A673 (cell line): ENCODE measurements around the gene SEC31A. TPM values are rescaled to one million over a fixed set of nuclear protein-coding genes. Genes with fewer than 3 reads are reported as not detected.

Source experiments
- Bru-seq: library from RNA; stranded (reverse); fragments of 400-500 nt; gene quantifications from one replicate; lab custom pipeline; 2021; lab: Mats Ljungman, UMichigan
- BruChase-seq, 2 experiments: library from RNA; stranded (reverse); fragments of 400-500 nt; gene quantifications; one replicate each; lab custom pipeline; 2021; lab: Mats Ljungman, UMichigan
- BruUV-seq: library from RNA; stranded (reverse); fragments of 400-500 nt; replicated peaks from 2 replicates; lab custom pipeline; 2021; lab: Mats Ljungman, UMichigan
- CTCF ChIA-PET: fragments of 300-600 bp; sonication (Branson Sonifier 250); formaldehyde crosslinking; loops from one replicate; lab custom pipeline; 2022; ENCODE audit warnings: antibody characterized with exemption; lab: Charles Lee
- POLR2A ChIA-PET: fragments of 300-600 bp; sonication (Branson Sonifier 250); formaldehyde crosslinking; loops from one replicate; lab custom pipeline; 2022; ENCODE audit warnings: antibody characterized with exemption; ENCODE audit not compliant: low non-redundant PET; lab: Charles Lee
- DNase-seq: peaks from one replicate; pipeline ENCODE4 v3.0.0-alpha.2; 2015; ENCODE audit warnings: low spot score
- H3K27ac ChIP-seq: fragments of 200-600 bp; sonication (generic); 2 replicates; pipeline ENCODE4 v1.5.1; 2016; ENCODE audit warnings: mixed run types, low read depth, mild to moderate bottlenecking, mixed read lengths, antibody characterized with exemption, low read length; ENCODE audit not compliant: poor library complexity, severe bottlenecking
- H3K27me3 ChIP-seq: fragments of 200-600 bp; sonication (generic); replicated peaks from 2 replicates; pipeline ENCODE4 v1.6.1; 2017; ENCODE audit warnings: mixed run types, low read depth, mild to moderate bottlenecking, mixed read lengths, antibody characterized with exemption, low read length; ENCODE audit not compliant: insufficient read depth, poor library complexity
- H3K36me3 ChIP-seq: fragments of 200-600 bp; sonication (generic); 2 replicates; pipeline ENCODE4 v1.6.1; 2016; ENCODE audit warnings: mixed run types, mild to moderate bottlenecking, mixed read lengths, antibody characterized with exemption, low read length; ENCODE audit not compliant: insufficient read depth, poor library complexity, severe bottlenecking
- H3K4me1 ChIP-seq: fragments of 200-600 bp; sonication (generic); 2 replicates; pipeline ENCODE4 v1.6.1; 2017; ENCODE audit warnings: mixed run types, mild to moderate bottlenecking, mixed read lengths, antibody characterized with exemption, low read length; ENCODE audit not compliant: insufficient read depth, poor library complexity, severe bottlenecking
- H3K4me3 ChIP-seq: fragments of 200-600 bp; sonication (generic); 2 replicates; pipeline ENCODE4 v1.5.1; 2016; ENCODE audit warnings: low read depth, mixed run types, mild to moderate bottlenecking, mixed read lengths, low read length; ENCODE audit not compliant: poor library complexity, severe bottlenecking
- H3K9me3 ChIP-seq: fragments of 200-600 bp; sonication (generic); 2 replicates; pipeline ENCODE4 v1.6.1; 2016; ENCODE audit warnings: mixed run types, low read depth, mild to moderate bottlenecking, mixed read lengths, antibody characterized with exemption, low read length; ENCODE audit not compliant: poor library complexity, severe bottlenecking
- EZH2 ChIP-seq: fragments of 200-600 bp; sonication (generic); IDR thresholded peaks from 2 replicates; pipeline ENCODE4 v1.6.1; 2017; ENCODE audit warnings: borderline replicate concordance, low read depth, mild to moderate bottlenecking, mixed read lengths, antibody characterized with exemption, low read length; ENCODE audit not compliant: poor library complexity, severe bottlenecking
- intact Hi-C: fragments of 100-400 bp; cut with micrococcal nuclease; formaldehyde crosslinking; loops from one replicate; pipeline ENCODE4 v1.10.0; 2022; ENCODE audit not compliant: unreplicated experiment
- long read RNA-seq: library from polyadenylated mRNA; stranded (forward); transcript quantifications from one replicate; pipeline ENCODE4 v2.0.0, GENCODE V29; 2022
- total RNA-seq: library from RNA; stranded (reverse); gene quantifications from 2 replicates; pipeline ENCODE4 v1.2.3, GENCODE V29; 2021
- TF ChIP-seq, protein P1 (sequence below): fragments of 300-800, 200-600 bp; sonication (generic); conservative IDR thresholded peaks from 2 replicates; pipeline ENCODE4 v1.5.1; 2017; ENCODE audit warnings: low read depth, mild to moderate bottlenecking, antibody characterized with exemption, low read length, moderate library complexity, mixed read lengths

The SEC31A gene, protein sequence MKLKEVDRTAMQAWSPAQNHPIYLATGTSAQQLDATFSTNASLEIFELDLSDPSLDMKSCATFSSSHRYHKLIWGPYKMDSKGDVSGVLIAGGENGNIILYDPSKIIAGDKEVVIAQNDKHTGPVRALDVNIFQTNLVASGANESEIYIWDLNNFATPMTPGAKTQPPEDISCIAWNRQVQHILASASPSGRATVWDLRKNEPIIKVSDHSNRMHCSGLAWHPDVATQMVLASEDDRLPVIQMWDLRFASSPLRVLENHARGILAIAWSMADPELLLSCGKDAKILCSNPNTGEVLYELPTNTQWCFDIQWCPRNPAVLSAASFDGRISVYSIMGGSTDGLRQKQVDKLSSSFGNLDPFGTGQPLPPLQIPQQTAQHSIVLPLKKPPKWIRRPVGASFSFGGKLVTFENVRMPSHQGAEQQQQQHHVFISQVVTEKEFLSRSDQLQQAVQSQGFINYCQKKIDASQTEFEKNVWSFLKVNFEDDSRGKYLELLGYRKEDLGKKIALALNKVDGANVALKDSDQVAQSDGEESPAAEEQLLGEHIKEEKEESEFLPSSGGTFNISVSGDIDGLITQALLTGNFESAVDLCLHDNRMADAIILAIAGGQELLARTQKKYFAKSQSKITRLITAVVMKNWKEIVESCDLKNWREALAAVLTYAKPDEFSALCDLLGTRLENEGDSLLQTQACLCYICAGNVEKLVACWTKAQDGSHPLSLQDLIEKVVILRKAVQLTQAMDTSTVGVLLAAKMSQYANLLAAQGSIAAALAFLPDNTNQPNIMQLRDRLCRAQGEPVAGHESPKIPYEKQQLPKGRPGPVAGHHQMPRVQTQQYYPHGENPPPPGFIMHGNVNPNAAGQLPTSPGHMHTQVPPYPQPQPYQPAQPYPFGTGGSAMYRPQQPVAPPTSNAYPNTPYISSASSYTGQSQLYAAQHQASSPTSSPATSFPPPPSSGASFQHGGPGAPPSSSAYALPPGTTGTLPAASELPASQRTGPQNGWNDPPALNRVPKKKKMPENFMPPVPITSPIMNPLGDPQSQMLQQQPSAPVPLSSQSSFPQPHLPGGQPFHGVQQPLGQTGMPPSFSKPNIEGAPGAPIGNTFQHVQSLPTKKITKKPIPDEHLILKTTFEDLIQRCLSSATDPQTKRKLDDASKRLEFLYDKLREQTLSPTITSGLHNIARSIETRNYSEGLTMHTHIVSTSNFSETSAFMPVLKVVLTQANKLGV
- total RNA-seq (96.9 and 98.2 TPM in 2 replicates), Bru-seq, nascent RNA (percentile 82 among the genes with signal in this experiment), BruChase-seq, experiment 1, labeled RNA remaining after a 2-hour chase (percentile 81 among the genes with signal in this experiment), BruChase-seq, experiment 2, labeled RNA remaining after a 6-hour chase (percentile 86 among the genes with signal in this experiment)
- long read RNA-seq, full-length matches to known transcripts, result 93 of 173 reads
- long read RNA-seq, partial matches to known transcripts, result 14 of 173 reads
- long read RNA-seq, other reads (novel, unspliced or antisense), result 66 of 173 reads

DNA sequence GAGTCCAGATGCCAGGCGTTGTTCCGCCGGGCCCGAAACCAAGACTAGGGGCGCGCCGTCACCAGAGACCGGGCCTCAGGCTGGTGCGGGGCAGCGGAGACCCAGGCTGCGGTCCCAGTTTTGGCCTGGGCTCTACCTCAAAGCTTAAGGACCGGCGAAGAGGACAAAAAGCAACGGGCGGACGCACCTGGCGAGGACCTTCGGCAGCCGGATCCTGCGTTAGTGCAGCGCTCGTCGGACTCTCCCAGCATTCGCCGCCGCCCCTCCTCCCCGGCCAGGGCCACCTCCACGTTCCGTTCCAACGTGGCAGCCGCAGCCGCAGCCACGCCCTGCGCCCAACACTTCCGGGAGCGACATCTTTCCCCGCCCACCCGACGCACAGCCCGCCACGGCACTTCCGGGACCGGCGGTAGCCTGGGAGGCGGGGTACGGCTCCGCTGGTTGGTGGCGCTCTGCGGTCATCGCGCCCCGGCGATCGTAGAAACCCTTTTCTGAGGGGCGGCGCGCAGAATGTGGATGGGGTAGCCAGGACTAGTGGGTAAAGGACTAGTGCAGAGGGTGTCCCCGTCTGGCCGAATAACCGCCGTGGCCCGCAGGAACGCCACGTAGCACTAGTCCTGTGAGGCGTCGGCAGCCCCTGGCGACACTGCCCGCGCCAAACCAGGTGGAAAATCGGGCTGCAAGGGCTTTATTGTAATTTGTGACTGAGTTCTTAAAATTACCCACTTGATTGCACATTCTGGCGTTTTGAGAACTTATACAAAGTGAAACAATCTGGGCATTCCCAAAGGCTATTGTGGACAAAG lies at the start of gene SEC31A:
TSS of gene SEC31A (minus strand) at position 253 of the 806 bp plus-strand sequence. CDS start 9,217 bp downstream, outside the sequence.
- no peaks in the 10 kb centered on the region for H3K9me3 ChIP-seq
- intact Hi-C loops, result no loop called here
- peak within 1 kb of the TSS; percentile 82 for H3K4me3 ChIP-seq
- peaks cover 22% of the 10 kb centered on the region for H3K36me3 ChIP-seq
- CTCF ChIA-PET, result interaction anchor here (0.5 kb wide), 1 partner anchor 428 kb away, joined by 6 read pairs; no protein-coding TSS in a partner anchor
- POLR2A ChIA-PET, result no interaction called here
- no peaks in the 10 kb centered on the region for H3K4me1 ChIP-seq
- H3K27me3 ChIP-seq, result no peaks in the 10 kb centered on the region
- DNase-seq, result peak; percentile 91
- BruUV-seq, result no TSS peak
- H3K27ac ChIP-seq, result peak within 1 kb of the TSS; percentile 88
- TF ChIP-seq, protein P1, sequence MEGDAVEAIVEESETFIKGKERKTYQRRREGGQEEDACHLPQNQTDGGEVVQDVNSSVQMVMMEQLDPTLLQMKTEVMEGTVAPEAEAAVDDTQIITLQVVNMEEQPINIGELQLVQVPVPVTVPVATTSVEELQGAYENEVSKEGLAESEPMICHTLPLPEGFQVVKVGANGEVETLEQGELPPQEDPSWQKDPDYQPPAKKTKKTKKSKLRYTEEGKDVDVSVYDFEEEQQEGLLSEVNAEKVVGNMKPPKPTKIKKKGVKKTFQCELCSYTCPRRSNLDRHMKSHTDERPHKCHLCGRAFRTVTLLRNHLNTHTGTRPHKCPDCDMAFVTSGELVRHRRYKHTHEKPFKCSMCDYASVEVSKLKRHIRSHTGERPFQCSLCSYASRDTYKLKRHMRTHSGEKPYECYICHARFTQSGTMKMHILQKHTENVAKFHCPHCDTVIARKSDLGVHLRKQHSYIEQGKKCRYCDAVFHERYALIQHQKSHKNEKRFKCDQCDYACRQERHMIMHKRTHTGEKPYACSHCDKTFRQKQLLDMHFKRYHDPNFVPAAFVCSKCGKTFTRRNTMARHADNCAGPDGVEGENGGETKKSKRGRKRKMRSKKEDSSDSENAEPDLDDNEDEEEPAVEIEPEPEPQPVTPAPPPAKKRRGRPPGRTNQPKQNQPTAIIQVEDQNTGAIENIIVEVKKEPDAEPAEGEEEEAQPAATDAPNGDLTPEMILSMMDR, result no peak
- no peak for TF ChIP-seq EZH2

DNA sequence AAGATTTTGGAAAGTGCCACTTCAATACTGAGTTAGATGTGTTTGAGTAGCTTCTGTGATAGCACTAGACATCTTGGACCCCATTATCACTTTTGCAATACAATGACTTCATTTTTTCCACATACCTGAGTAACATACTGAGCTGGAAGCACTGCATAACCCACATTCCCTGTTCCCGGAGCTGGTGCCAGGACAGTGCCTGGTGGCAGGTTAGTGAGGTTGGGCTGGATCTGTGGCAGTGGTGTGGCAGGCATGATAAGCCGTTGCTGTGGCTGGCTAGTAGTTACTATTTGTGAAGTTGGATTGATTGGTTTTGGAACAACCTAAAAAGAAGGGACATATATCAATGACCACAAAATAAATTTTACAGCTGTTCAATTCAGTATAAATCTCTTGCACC lies 48.5 kb upstream of the SEC31A start:
- Histone ChIP-seq H3K36me3 (peaks cover 10% of the 10 kb centered on the region), H3K4me1 (no peaks in the 10 kb centered on the region), H3K4me3 (no peak overlapping the region), H3K27me3 (no peaks in the 10 kb centered on the region), H3K9me3 (no peaks in the 10 kb centered on the region), H3K27ac (no peak overlapping the region)
- intact Hi-C loops, result no loop called here
- no TSS peak for BruUV-seq
- POLR2A ChIA-PET, result no interaction called here
- CTCF ChIA-PET, result no interaction called here
- DNase-seq, result no peak
- TF ChIP-seq, protein P1, result no peak
- no peak for TF ChIP-seq EZH2
